ENCODE measurements around the gene SERPINE2. TPM values are rescaled to one million over a fixed set of nuclear protein-coding genes. Genes with fewer than 3 reads are reported as not detected.
"Not testable (repeated sequence)": the region's sequence is repeated elsewhere in the genome, so short reads cannot be mapped to it uniquely, and the experiment has no call there.

SERPINE2 gene
- total RNA-seq, 1 donor from 2014 or later, result 36.0 TPM

DNA sequence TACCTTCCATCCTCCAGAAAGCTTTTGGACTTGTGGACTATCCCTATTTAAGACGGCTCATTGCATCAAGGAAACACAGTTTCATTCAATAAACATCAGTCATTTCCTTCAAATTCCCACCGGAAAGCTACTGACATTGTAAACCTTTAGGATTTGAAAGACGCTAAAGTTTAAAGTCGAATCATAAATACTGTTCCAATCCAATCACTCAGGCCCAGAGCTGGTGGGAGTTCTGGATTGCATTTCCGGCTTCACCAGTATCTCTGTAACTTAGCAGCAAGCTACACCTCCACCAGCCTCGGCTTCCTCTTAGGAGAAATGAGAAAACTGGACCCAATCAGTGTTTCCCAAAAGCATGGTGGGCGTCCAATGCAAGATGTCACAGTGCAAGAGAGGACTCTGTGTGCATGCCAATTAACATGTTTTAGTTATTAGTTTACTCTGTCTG lies 95.5 kb downstream of the SERPINE2 start:
- no peaks in the 10 kb centered on the region for H3K27me3 Mint-ChIP-seq (ENCODE audit: low read depth)
- H3K27ac Mint-ChIP-seq (ENCODE audit: unreplicated experiment), result no peak overlapping the region
- no peaks in the 10 kb centered on the region for H3K9me3 Mint-ChIP-seq
- peaks cover 2% of the 10 kb centered on the region for H3K36me3 Mint-ChIP-seq (ENCODE audit: low read depth)
- peaks cover 39% of the 10 kb centered on the region for H3K4me1 Mint-ChIP-seq
- TF ChIP-seq, protein P1, sequence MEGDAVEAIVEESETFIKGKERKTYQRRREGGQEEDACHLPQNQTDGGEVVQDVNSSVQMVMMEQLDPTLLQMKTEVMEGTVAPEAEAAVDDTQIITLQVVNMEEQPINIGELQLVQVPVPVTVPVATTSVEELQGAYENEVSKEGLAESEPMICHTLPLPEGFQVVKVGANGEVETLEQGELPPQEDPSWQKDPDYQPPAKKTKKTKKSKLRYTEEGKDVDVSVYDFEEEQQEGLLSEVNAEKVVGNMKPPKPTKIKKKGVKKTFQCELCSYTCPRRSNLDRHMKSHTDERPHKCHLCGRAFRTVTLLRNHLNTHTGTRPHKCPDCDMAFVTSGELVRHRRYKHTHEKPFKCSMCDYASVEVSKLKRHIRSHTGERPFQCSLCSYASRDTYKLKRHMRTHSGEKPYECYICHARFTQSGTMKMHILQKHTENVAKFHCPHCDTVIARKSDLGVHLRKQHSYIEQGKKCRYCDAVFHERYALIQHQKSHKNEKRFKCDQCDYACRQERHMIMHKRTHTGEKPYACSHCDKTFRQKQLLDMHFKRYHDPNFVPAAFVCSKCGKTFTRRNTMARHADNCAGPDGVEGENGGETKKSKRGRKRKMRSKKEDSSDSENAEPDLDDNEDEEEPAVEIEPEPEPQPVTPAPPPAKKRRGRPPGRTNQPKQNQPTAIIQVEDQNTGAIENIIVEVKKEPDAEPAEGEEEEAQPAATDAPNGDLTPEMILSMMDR (conservative IDR thresholded peaks at IDR 0.05), result no peak
- H3K4me3 Mint-ChIP-seq, result peak overlapping the region; percentile 95
- DNase-seq (ENCODE audit: low read depth, low spot score), result no peak

DNA sequence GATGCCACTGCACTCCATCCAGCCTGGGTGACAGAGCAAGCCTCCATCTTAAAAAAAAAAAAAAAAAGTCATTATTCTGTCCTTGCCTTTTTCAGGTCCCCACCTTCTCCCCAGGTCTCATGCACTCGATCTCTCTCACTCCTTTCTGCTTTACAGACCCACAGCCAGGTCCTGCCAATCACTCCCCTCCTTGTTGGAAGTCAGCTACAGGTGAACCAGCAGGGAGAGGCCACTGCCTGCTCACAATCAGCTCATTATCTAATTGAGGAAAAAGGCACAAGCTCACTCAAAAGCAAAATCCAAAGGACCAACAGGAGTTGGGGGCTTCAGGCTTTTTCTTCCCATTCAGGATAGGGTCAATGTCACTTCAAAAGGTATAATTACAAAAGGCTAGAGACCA lies 96.0 kb downstream of the SERPINE2 start:
- Mint-ChIP-seq H3K9me3 (no peaks in the 10 kb centered on the region), H3K27ac (ENCODE audit: unreplicated experiment) (no peak overlapping the region), H3K27me3 (ENCODE audit: low read depth) (no peaks in the 10 kb centered on the region), H3K4me3 (peak overlapping the region; percentile 95), H3K4me1 (peaks cover 39% of the 10 kb centered on the region), H3K36me3 (ENCODE audit: low read depth) (peaks cover 2% of the 10 kb centered on the region)
- DNase-seq (ENCODE audit: low read depth, low spot score), result no peak
- TF ChIP-seq, protein P1 (conservative IDR thresholded peaks at IDR 0.05), result no peak

DNA sequence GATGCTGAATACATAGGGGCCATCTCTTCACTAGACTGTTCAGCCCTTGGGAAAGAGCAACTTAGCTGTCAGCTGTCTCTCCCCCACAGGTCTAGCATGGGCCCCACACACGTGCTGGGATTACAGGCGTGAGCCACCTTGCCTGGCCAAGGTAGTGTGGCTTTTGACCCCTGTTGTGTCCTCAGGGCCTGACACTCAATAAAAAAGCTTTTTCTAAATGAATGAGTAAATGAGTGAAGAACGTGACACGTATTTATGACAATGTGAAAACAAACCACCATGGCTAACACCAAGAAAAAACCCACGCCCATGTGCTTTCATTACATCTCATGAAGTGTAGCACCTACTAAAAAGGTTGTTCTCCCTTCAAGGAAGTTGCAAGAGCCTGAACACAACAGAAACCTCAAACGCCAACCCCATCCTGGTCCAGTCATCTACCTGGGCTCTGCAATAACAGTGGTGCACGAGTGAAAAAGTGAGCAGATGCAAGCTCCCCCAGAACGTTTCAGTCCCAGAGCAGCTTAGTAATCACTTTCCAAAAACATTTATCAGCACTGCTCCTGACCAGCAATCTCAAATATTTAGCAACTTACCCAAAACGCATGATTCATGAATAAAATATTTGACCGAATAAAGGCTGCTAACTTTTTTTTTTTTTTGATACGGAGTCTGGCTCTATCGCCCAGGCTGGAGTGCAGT lies 97.4 kb downstream of the SERPINE2 start:
- TF ChIP-seq, protein P1 (conservative IDR thresholded peaks at IDR 0.05), result no peak
- Mint-ChIP-seq H3K4me1 (peaks cover 33% of the 10 kb centered on the region), H3K9me3 (no peaks in the 10 kb centered on the region), H3K36me3 (ENCODE audit: low read depth) (peaks cover 2% of the 10 kb centered on the region), H3K27me3 (ENCODE audit: low read depth) (no peaks in the 10 kb centered on the region), H3K27ac (ENCODE audit: unreplicated experiment) (no peak overlapping the region), H3K4me3 (peak overlapping the region; percentile 81)
- DNase-seq (ENCODE audit: low read depth, low spot score), result no peak

DNA sequence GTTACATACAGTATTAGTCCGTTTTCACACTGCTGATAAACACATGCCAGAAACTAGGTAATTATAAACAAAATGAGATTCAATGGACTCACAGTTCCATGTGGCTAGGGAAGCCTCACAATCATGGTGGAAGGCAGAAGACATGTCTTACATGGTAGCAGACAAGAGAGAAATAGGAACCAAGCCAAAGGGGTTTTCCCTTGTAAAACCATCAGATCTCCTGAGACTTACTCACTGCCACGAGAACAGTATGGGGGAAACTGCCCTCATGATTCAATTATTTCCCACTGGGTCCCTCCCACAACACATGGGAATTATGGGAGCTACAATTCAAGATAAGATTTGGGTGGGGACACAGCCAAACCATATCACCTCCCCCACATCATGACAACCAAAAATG lies 99.6 kb downstream of the SERPINE2 start:
- not testable (repeated sequence) for H3K36me3 Mint-ChIP-seq (ENCODE audit: low read depth); H3K4me3 Mint-ChIP-seq; H3K9me3 Mint-ChIP-seq; DNase-seq (ENCODE audit: low read depth, low spot score); H3K27me3 Mint-ChIP-seq (ENCODE audit: low read depth); H3K27ac Mint-ChIP-seq (ENCODE audit: unreplicated experiment)
- H3K4me1 Mint-ChIP-seq, result peaks cover 36% of the 10 kb centered on the region

DNA sequence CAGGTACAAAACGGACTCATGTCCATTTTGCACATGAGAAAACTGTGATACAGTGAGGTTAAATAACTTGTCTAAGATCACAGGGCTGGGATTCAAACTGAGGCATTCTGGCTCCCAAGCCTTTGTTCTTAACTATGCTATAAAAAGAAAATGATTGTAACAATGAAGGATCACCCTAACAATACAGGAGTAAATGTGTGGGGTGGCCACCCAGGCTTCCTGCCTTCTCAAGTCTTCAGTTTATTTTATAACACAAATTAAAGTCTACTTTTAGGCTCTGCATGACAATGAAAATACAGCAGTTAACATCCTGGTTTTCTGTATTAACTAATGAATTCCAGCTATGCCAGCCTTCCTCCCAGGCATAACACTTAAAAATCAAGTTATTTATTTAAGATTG lies 101.6 kb downstream of the SERPINE2 start:
- no peak overlapping the region for H3K27ac Mint-ChIP-seq (ENCODE audit: unreplicated experiment)
- peaks cover 2% of the 10 kb centered on the region for H3K36me3 Mint-ChIP-seq (ENCODE audit: low read depth)
- TF ChIP-seq, protein P1 (conservative IDR thresholded peaks at IDR 0.05), result no peak
- peaks cover 24% of the 10 kb centered on the region for H3K4me1 Mint-ChIP-seq
- no peak overlapping the region for H3K4me3 Mint-ChIP-seq
- DNase-seq (ENCODE audit: low read depth, low spot score), result no peak
- H3K27me3 Mint-ChIP-seq (ENCODE audit: low read depth), result no peaks in the 10 kb centered on the region
- no peaks in the 10 kb centered on the region for H3K9me3 Mint-ChIP-seq

DNA sequence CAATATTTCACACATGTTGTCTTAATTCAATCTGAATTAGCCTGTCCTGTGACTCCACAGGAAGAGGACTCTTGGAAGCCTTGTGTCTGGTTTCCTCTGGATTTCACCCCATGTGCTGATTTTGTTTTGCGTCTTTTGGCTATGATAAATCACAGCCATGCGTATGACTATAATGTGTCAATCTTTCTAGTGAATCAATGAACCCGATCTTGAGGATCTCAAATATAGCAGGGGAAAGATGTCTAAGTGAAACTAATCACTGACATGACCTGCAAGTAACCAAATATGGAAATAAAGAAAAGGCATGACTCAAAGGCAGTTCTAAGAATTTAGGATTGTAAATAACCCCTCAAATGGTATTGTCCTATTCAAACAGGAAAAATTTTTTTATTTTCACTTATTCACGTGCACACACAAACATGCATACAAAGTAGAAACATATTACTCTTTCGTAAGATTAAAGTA lies 102.2 kb downstream of the SERPINE2 start:
- no peak overlapping the region for H3K4me3 Mint-ChIP-seq
- no peaks in the 10 kb centered on the region for H3K9me3 Mint-ChIP-seq
- H3K4me1 Mint-ChIP-seq, result peaks cover 23% of the 10 kb centered on the region
- TF ChIP-seq, protein P1 (conservative IDR thresholded peaks at IDR 0.05), result no peak
- no peak overlapping the region for H3K27ac Mint-ChIP-seq (ENCODE audit: unreplicated experiment)
- DNase-seq (ENCODE audit: low read depth, low spot score), result no peak
- H3K36me3 Mint-ChIP-seq (ENCODE audit: low read depth), result peaks cover 2% of the 10 kb centered on the region
- H3K27me3 Mint-ChIP-seq (ENCODE audit: low read depth), result no peaks in the 10 kb centered on the region
